Right renal pelvis (tissue), 4 donors: ENCODE measurements around the gene GPC6. TPM values are rescaled to one million over a fixed set of nuclear protein-coding genes. Genes with fewer than 3 reads are reported as not detected.

ENCODE experiments used
- DNase-seq, 4 donors: peaks; one replicate each; pipeline ENCODE4 v3.0.0-alpha.2; 2013; ENCODE audit warnings: low read depth in 4 of 4, low spot score in 3 of 4, missing footprints in 1 of 4
- polyA plus RNA-seq, 4 donors: library from polyadenylated mRNA; unstranded; fragments of 120-200 nt; gene quantifications; one replicate each; pipeline ENCODE4 v1.2.1, GENCODE V29; 2013; ENCODE audit not compliant: insufficient read length in 4 of 4

Gene GPC6
- polyA plus RNA-seq, 4 donors: 64.7 to 74.0 (median 65.9) TPM

DNA sequence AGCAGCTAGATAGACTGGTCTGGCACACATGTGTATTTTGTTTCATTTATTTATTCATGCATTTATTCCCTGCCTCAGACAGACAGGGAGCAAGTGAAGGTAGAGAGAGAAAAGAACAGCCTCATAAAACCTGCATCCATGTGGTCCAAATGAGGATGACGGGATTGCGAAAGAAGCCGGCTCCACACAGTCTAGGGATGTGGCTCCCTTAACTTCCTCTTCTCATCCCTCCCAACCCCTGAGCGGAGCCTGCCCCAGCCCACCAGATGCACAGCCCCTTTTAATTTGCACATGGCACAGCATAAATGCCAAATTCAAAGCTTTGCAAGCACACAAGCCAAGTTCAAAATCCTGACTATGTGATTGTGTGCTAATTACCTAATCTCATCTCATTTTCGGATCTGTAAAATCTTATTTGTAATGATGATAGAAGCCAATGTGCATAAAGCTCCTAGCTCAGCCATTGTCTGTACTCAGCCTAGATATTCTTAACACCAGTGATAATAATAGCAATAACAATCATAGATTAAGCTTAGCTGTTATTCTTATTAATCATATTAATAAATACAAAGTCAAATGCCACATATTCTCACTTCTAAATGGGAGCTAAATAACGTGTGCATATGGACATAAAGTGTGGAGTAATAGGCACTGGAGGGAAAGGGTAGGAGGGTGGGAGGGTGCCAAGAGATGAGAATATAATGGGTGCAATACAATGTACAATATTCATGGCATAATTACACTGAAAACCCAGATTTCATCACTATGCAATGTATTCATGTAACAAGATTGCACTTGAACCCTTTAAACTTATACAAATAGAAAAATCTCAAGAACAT, 1096.5 kb downstream of the GPC6 start:
- no peak for DNase-seq

DNA sequence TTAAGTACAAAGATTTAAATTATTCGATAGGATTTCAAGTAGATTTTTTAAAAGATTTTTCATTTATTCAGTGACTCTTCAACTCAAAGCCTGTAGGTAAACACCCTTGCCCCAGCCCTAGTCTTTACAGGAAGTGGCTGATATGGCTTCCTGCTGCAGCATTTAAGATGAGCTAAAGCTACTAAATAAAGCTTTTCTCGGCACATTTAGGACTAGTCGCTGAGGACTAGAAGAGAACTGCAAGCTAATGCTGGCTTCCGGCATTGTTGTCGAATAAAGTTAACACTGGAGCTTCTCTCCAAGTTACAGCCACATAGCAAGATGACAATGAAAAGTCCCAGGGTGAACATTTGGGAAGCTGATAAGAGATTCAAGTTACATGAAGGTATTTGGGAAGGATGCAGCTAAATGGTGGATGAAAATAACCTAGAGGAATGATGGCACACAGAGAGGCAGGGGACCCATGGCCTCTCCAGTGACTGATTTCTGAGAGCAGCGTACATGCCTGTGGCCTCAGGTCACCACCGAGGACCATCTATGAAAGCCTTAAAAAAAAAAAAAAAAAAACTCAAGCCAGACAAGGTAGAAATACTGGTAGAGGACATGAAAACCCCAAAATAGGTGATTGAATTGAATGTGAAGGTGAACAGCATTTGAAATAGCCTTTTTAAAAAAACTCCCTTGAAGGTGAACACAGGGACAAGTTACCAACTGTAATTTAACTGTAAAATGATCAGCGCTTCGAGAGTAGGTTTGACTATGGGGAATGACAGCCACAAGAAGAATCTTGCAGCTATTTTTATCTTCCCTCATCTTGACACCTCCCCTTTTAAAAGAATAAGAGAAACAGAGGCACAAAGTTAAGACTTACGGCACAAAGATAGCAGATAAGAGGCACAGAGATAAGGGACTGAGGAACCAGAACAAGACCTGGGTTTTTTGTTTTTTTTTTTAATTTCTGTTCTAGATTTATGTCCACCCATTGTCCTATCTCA, 1097.5 kb downstream of the GPC6 start:
- DNase-seq: no peak

DNA sequence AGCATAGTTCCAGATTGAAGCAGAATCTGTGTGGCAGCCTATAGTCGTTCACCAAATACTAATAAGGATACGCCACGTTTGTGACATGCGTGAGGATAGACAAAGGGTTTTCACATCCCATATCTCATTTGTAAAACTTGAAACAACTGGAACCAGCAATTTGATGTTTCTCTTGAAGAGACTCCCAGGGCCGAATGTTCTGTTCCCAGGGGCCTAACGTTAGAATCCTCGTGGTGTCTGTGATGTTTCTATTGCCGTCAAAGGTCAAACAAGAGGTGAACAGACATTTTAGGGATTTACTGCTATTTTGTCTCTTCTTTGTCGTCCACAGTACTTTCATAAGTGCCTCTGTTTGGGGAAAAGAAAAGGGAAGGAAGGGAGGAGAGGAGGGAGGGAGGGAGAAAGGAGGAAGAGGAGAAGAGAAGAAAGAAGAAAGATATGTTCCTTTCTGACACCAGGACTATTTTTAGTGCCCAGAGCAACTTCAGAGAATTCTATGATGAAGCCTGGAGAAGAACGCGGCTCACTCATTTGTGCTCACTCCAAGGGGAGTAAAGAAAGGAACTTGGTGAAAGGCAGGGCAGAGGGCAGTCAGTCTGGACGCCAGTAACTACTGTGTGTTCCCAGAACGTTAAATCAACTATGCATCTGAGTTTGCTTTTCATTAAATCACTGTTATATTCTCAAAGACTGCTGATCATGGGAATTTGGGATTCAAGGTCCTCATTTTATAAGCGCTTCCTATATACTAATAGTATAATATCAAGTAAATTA, 1098.3 kb downstream of the GPC6 start:
- DNase-seq: no peak

DNA sequence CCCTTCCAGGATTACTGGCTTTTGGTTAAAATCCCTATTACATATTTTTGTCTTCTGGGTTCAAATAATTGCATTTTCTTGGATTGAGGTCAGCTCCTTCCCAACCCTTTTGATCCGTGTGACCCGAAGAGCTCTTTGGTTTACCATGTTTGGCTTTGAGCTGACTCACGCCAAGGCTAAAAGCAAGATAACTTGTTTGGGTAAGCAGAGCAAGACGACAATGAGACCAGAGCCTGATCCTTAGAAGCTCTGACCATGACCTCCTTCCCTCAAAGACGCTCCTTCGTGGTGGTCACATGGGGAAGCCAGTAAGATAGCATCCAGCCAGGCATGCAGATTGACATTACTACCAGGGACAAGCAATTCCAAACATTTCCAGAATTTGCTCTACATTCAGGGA, 1099.0 kb downstream of the GPC6 start:
- DNase-seq: no peak

DNA sequence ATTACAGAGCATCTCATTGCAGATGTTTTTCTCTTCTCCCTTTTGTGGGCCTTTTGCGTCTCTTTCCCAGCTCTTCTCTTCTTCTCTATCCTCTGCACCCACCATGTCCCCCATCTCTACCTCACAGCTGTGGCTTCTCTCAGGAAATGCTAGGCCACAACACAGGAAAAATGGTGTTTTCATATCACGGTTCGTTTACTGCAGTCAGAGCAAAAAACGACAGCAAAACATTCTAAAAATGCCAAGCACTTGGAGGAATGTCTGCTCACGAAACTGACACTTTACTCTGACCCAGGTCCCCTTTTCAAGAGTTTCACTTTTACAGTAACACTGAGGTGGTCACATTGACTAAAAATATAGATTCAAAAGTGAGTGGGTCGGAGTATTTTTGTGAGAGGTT, 1100.7 kb downstream of the GPC6 start:
- DNase-seq: peak in 2 of 4 donors; percentile 45 to 49

DNA sequence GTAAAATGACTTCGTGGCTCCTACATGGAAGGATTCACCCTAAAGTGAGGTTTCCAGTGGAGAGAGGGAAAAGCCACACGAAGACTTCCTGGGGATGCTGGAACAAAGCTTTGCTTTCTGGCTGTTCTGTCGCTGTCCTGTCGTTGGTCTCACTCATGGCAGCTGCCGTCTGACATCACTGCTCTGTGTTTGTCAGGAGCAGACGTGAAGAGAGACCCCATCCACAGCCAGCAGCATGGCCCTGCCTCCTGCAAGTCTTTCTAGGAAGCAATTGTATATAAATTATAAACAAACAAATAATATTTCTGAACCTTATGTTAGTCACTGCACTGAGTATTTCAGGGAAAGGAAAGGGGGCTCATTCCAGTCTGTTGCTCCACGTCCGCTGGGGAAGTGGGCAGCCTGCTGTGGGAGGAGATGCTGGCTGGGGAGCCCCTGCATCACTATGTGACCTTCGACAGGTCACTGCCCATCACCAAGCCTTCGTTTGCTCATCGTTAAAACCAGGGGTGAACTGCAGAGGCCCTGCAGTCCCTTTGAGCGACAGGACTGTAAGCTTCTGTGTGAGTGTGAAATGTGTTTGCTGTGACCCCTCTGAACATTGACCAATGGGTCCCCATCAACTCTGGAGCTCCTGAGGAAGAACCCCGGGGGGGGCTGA, 1101.9 kb downstream of the GPC6 start:
- DNase-seq: no peak

DNA sequence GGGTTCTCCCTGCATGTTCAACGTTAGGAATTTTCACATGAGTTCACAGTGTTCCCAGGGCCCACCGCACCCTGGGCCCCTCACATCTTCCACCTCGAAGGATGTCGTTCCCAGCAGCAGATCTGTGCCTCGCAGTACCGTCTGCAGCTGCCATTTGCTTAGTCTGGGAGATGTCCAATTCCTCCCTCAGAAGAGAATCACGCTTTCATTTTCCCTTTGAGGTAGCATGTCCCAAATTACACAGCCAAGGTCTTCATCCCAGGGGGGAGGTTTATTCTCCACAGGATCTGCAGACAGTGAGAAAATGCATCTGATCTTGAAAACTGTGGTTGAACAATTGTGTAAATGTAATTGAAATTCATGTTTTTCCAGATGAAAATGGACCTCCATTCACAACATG, 1102.7 kb downstream of the GPC6 start:
- no peak for DNase-seq

DNA sequence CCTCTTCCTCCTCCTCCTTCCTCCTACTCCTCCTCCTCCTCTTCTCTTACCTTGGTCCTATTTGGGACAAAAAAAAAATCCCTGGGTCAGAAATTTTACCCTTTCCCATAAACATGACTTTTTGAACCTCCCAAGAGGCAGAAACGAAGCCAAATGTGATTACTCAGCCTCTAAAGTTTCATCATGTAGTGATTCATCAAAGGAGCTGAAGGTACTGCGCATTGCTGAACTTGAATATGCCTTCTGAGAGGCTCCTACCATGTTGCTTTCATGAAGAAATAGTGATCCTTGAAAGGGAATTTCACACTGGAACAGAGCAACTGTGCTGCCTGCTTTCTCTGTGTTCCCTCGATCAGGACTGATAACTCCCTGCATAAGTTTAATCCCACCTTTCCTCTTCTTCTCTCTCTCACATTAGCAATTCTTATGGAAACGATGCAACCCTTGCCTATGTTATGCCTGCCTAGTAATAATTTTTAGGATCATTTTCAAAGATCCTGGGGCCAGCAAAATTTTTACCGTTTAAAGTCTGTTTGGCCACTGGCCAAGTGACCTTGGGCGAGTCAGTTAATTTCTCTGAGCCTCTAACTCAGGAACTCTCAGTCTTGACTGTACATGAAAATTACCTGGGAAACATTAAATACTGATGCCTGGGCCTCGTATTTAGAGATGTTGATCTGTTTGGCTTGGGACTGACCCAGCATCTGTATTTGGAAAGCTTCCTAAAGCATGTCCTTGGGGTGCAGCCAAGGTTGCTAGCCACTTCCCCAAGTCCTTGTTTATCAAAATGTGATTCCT, 1103.3 kb downstream of the GPC6 start:
- no peak for DNase-seq

DNA sequence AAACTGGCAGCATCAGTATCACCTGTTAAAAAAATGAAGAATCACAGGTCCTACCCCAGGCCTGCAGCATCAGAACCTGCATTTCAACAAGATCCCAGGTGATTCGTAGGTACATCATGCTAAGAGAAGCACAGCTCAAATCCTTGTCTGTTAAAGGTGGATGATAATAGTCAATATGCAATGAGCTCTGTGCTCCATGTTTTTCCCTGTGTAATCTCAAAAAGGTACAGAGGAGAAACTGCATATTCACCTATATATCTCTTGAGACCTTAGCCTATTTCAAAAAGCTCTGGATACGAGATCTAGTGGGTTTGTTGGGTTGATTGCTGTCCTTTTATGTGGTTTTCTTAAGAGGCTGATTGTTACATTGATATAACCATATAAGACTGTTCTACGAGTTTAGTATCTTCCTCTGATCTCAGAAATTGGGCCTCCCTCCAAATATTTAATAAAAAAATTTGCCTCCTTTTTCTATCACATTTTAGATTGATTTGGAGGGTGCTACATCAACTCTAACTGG, 1104.0 kb downstream of the GPC6 start:
- DNase-seq: no peak

DNA sequence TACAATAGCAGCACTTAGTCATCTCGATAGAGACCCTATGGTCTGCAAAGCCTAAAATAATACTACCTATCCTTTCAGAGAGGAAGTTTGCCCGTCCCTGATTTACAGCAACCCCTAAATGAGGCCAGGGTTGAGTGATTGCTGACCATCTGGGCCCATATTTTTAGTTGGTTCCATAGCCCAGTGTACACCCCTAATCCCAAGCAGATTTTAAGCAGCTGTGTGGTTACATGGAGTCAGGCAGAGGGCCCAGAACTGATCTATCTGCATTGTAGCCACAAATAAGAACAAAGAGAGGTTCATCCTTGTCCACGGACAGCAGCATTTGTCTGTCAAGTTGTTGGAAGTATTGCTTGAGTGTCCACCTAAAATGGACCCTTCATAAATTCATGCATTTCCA, 1104.7 kb downstream of the GPC6 start:
- no peak for DNase-seq

DNA sequence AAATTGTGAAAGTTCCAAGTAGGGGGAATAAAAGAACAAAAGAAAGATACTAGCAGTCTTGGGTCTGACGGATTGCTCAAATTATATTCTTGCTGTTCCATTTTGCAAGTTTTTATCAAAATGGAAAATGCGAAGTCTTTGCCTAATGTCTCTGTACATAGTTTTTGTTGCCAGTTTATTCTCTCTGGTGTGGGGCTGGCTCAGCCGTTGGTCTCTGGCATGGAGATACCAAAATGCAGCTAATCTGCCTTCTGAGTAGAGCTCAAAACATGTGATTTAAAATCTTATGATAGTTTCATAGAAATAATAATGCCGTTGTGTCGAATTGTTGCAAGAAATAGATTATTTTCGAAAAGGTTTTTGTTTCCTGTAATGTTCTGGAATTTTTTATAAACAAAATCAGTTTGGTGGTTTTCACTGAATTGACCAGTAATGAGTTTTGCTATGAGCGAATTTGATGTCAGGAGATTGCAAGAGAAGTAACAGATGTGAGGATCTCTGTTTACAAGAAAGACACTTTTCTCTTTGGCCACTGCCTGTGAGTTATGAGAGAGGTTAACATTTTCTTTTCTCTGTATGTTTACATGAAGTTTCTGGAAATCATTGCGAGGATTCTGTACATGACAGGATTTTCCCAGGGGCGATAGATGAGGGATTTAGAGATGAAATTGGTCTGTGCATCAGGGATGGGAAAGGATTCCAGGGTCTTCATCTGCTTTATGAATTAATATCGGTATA, 1105.9 kb downstream of the GPC6 start:
- no peak for DNase-seq

DNA sequence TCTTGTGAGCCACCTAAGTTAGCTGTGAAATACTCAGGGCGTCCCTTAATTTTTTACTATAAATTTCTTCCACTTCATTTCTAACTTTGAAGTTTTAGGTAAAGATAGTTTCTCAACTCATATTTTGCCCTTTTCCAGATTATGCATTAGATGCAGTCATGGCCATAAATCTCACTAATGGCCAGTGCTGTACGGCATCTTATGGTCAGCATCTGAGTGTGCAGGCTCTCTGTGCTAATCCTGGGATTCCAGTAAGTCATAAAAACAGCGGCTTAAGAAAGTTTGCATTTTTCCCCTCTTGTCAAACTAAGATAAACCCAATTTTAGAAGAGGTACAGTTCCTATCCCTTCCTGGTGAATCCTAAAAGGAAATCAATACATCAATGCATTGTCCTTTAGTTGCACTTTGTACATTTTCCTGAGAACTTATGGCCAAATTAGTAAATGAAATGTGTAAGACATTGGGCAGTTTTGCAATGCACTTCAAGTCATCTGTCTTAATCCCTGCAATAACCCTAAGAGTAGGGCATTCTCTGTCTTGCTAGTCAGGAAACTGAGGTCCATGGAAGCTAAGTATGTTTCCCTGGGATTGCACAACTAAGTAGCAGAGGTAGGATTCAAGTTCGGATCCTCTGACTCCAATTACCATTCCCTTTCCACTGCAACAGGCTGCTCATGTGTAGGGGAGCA, 1106.7 kb downstream of the GPC6 start:
- DNase-seq: no peak

DNA sequence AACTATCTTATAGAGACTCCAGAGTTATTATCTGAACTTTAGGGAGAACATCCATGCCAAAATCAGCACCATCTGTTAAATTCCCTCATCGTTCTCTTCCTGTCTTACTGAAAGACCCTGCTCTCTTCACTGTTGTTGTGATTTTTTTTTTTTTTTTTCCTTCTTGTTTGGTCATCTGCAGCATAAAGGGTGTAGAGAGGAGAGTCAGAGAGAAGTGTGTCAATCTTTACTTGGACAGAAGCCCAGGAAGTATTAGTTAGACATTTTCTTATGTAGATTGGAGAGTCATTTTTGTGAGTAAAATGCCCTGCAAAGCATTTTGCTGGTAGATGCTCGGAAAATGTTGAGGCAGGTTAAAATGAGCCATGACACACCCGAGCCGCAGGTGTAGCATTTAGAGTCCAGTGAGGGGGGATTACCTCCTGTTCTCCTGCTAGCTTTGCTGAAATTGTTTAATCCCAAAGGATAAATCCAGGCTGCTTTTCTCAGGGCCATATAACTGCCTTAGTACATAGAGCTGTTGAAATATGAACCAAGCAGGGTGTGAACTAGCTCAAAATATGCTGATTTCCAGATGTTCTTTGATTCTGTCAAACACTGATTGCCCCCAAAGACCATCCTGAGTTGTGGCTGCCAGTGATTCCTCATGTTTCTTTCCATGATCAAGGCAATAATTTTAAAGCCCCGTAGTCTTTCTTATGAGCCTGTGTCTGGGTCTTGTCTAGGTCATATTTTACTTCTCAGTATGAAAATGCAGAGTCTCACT, 1109.3 kb downstream of the GPC6 start:
- no peak for DNase-seq

DNA sequence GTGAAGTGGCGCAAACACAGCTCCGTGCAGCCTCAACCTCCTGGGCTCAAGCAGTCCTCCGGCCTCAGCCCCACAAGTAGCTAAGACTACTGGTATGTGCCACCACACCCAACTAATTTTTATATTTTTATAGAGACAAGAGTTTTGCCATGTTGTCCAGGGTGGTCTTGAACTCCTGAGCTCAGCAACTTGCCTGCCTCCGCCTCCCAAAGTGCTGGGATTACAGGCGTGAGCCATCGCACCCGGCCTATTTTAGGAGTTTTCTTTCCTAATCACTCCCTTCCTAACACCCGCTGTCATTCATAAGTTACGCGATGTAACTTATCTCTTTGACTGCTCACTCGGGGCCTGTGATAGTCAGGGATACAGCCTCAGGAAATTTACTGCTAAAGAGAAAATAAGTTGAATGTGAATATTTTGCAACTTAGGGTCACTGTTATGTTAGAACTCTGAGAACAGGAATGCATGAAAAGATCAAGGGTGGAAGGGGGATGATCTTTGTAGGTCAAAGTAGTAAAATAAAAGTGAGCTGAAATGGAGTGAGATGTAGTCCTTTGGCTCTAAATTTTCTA, 1112.6 kb downstream of the GPC6 start:
- no peak for DNase-seq

DNA sequence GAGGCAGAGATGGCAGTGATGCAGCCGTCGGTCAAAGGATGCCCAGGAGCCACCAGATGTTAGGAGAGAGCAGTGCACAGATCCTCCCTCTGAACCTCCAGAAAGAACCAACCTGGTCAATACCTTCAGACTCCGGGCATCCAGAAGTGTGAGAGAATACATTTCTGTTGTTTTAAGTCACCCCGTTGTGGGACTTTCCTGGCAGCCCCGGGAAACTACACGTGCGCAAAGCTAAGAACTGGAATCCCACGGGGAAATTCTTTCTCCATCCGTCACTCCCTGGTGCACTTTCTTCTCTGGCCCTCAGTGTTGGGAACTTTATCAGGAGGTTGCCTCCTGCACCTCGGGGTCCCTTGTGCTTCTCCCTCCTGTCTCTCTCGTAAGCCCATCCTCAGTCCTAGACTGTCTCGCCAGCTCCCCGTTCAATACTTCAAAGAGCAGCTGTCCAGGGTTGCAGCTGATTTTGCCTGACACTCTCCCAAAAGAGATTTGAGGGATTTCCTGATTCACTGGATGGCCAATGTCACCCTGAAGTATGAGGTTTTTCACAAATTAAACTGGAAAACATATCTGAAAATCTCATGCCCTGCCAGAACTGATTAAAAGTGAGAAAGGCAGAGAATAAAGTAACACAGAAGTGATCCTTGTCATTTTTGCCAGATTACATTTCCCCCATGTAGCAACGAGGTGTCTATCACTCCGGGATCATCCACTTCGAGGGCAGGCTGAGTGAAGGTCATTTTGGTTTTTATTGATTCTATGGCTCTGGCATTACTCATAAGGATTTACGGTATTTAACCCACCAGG, 1116.0 kb downstream of the GPC6 start:
- DNase-seq: no peak

DNA sequence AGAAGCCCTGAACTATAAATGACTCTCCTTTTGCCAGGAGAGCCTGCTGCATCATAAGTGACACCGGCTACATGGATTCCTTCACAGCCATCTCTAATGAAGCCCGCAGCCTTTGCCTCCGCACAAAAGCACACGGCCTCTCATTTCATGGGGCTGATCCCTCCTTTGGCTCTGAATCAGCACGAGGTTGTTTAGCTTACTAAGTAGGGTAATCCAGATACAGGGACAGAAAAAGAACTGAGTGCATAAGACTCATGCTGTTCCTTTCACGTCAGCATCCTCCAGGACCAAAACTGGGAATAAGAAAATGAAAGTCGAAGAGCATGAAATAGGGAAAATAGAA, 1116.6 kb downstream of the GPC6 start:
- no peak for DNase-seq
